ENCODE results near the gene ATXN10. TPM values are rescaled to one million over a fixed set of nuclear protein-coding genes. Genes with fewer than 3 reads are reported as not detected.

ATXN10 gene
- total and polyA plus RNA-seq, 2 of the 13 experiments (the other 11 are each of a cell fraction or from before 2014, with no cell fraction given) = 60.1 to 194 TPM

DNA sequence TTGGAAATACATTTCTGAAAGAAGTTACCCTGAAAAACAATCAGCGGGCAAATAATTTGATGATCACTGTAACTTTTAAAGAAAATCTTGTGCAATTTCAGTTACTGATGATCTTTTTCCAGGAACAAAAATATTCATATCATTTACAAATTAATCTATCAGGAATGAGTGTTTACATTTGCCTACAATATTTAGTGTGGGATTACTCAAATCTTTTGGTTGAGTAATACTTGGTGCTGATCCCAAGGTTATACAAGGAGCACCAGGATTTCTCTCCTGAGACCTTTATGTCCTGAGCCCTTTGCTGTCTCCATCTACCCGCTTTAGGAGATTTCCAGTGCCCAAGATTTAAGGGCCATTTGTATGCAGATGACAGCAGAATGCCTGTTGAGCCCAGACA lies 116.1 kb downstream of the ATXN10 start (continued):
- TF ChIP-seq MAFF (IDR thresholded peaks at IDR 0.05; ENCODE audit: low read depth, low read length) = no peak
- no peak for TF ChIP-seq CENPX (CRISPR knock-in tag; IDR thresholded peaks at IDR 0.05)
- no peak for TF ChIP-seq ARNT2 (CRISPR knock-in tag; IDR thresholded peaks at IDR 0.05; ENCODE audit: low read depth)
- no peak for TF ChIP-seq ZNF432 (CRISPR knock-in tag; IDR thresholded peaks at IDR 0.05; ENCODE audit: borderline replicate concordance)

- peaks cover 1 to 8% of the 10 kb centered on the region in 2 experiments; a peak in 4 of 5 replicates for H3K36me3 ChIP-seq (replicated peaks in 1 of 2; ENCODE audit: control insufficient read depth in 1 of 2, insufficient read depth in 2 of 2, low read length in 2 of 2)
- peaks cover 26% of the 10 kb centered on the region for H3K4me1 ChIP-seq (ENCODE audit: insufficient read depth, low read length)
- no peak overlapping the region for H3K27ac ChIP-seq (ENCODE audit: extremely low read length, insufficient read depth, low read length)
- POLR2A ChIA-PET = no interaction called here
- no peak for DNase-seq (ENCODE audit: low spot score)
- CTCF ChIA-PET (ENCODE audit: low intra/inter-chr PET ratio, low total read pairs) = no interaction called here
- ATAC-seq = 0 out of 3 replicates have a peak, but pooled peaks have one; percentile 32
- no TSS peak for BruUV-seq (replicated peaks)
- intact Hi-C loops (cut with micrococcal nuclease; ENCODE audit: unreplicated experiment) (no loop called here), in situ Hi-C loops (cut with HindIII; ENCODE audit: extremely low pct_ligation_motif_present, low pct_unique_long_range_greater_than_20kb) (no loop called here)
- no peaks in the 10 kb centered on the region for H3K27me3 ChIP-seq (ENCODE audit: control insufficient read depth in 1 of 2, insufficient read depth in 2 of 2, low read length in 2 of 2)
- H2AFZ ChIP-seq (ENCODE audit: low read length) = no peak overlapping the region
- H3K4me2 ChIP-seq (ENCODE audit: low read depth, low read length) = no peak overlapping the region
- H3K9ac ChIP-seq (ENCODE audit: insufficient read depth, low read depth, low read length) = no peak overlapping the region
- 94% methylated on average over 8 of the region's 8 CpGs for WGBS (ENCODE audit: low lambda C conversion rate)
- TF ChIP-seq, protein P1, sequence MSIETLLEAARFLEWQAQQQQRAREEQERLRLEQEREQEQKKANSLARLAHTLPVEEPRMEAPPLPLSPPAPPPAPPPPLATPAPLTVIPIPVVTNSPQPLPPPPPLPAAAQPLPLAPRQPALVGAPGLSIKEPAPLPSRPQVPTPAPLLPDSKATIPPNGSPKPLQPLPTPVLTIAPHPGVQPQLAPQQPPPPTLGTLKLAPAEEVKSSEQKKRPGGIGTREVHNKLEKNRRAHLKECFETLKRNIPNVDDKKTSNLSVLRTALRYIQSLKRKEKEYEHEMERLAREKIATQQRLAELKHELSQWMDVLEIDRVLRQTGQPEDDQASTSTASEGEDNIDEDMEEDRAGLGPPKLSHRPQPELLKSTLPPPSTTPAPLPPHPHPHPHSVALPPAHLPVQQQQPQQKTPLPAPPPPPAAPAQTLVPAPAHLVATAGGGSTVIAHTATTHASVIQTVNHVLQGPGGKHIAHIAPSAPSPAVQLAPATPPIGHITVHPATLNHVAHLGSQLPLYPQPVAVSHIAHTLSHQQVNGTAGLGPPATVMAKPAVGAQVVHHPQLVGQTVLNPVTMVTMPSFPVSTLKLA (IDR thresholded peaks at IDR 0.05) = no peak
- TF ChIP-seq ZNF121 (CRISPR knock-in tag; IDR thresholded peaks at IDR 0.05) (0 out of 2 replicates have a peak, but pooled peaks have one; percentile 61), SSRP1 (CRISPR knock-in tag; IDR thresholded peaks at IDR 0.05) (no peak), ZNF770 (CRISPR knock-in tag; IDR thresholded peaks at IDR 0.05) (peak; percentile 94), TFDP2 (CRISPR knock-in tag; IDR thresholded peaks at IDR 0.05) (no peak), MIXL1 (CRISPR knock-in tag; IDR thresholded peaks at IDR 0.05) (no peak), MTERF4 (CRISPR knock-in tag; IDR thresholded peaks at IDR 0.05) (no peak), EED (CRISPR knock-in tag; IDR thresholded peaks at IDR 0.05) (no peak), CTCF (CRISPR knock-in tag; IDR thresholded peaks at IDR 0.05) (peak; percentile 18; the same call in 1 of the 2 replicates), ERF (CRISPR knock-in tag; IDR thresholded peaks at IDR 0.05) (no peak), DPF2 (CRISPR knock-in tag; IDR thresholded peaks at IDR 0.05; ENCODE audit: borderline replicate concordance, low read depth) (no peak), RAD21 (CRISPR knock-in tag; IDR thresholded peaks at IDR 0.05) (no peak), TSC22D2 (CRISPR knock-in tag; IDR thresholded peaks at IDR 0.05; ENCODE audit: borderline replicate concordance) (no peak), HNF4A (CRISPR knock-in tag; IDR thresholded peaks at IDR 0.05) (peak; percentile 47)
- FAIRE-seq = peak; percentile 21
- no peaks in the 10 kb centered on the region; the same call in 1 of the 2 replicates for H4K20me1 ChIP-seq (ENCODE audit: insufficient read depth, low read length)
- no peaks in the 10 kb centered on the region for H3K9me3 ChIP-seq (ENCODE audit: low read length)
- no peak overlapping the region for H3K4me3 ChIP-seq (replicated peaks in 1 of 3; ENCODE audit: insufficient read depth in 1 of 3, low read depth in 2 of 3, low read length in 3 of 3)
- H3K79me2 ChIP-seq (ENCODE audit: insufficient read depth, low read length) = peaks cover 6% of the 10 kb centered on the region
Measured at GRCh38 chr22:45788522-45788921, 116.9 kb downstream of the ATXN10 start.

Measured in HepG2 (cell line).